SK-N-MC (cell line): Measurements from ENCODE around the gene C20orf173.

Experiments
- DNase-seq: peaks from one replicate; pipeline ENCODE4 v3.0.0-alpha.2; 2011; ENCODE audit warnings: low read depth, low spot score
- H3K27ac ChIP-seq: fragments of 200-600 bp; sonication (generic); 2 replicates; pipeline ENCODE4 v1.5.1; 2016; ENCODE audit warnings: mixed run types
- H3K36me3 ChIP-seq: fragments of 200-600 bp; sonication (generic); 2 replicates; pipeline ENCODE4 v1.6.1; 2017; ENCODE audit warnings: antibody characterized with exemption, low read length, mixed read lengths; ENCODE audit not compliant: insufficient read depth
- H3K4me3 ChIP-seq: fragments of 200-600 bp; sonication (generic); 2 replicates; pipeline ENCODE4 v1.5.1; 2016
- H3K9ac ChIP-seq: fragments of 200-600 bp; sonication (generic); 2 replicates; pipeline ENCODE4 v1.8.0; 2017; ENCODE audit warnings: mixed run types, mixed read lengths; ENCODE audit not compliant: insufficient read length
- H3K9me3 ChIP-seq: fragments of 200-600 bp; sonication (generic); 2 replicates; pipeline ENCODE4 v1.6.1; 2017; ENCODE audit warnings: low read depth, mild to moderate bottlenecking, antibody characterized with exemption, low read length, moderate library complexity, mixed read lengths
- EZH2 ChIP-seq: fragments of 200-600 bp; sonication (generic); IDR thresholded peaks from one replicate; pipeline ENCODE4 v1.6.1; 2017; ENCODE audit warnings: antibody characterized with exemption
- FOXP2 ChIP-seq: optimal IDR thresholded peaks from 2 replicates; pipeline ENCODE3; 2011; ENCODE audit warnings: mild to moderate bottlenecking, moderate library complexity; ENCODE audit not compliant: insufficient read depth; ENCODE audit errors: extremely low read length, control extremely low read depth
- POLR2AphosphoS5 ChIP-seq: IDR thresholded peaks from 2 replicates; pipeline ENCODE4 v1.6.1; 2012; ENCODE audit warnings: mild to moderate bottlenecking, low read depth, low read length, borderline replicate concordance

Gene C20orf173

GRCh38 chr20:35478804-35479472, 50.5 kb downstream of the C20orf173 start:
- Histone ChIP-seq H3K9me3 (peaks cover 1% of the 10 kb centered on the region; the same call in 1 of the 2 replicates), H3K27ac (no peak overlapping the region), H3K4me3 (no peak overlapping the region), H3K36me3 (peaks cover 78% of the 10 kb centered on the region), H3K9ac (no peak overlapping the region)
- DNase-seq, result no peak
- TF ChIP-seq POLR2AphosphoS5 (no peak), EZH2 (no peak), FOXP2 (no peak)
